Activated CD4-positive, alpha-beta T cell treated with anti-CD3 and anti-CD28 coated beads, Interleukin-2, amount 50 U/mL, for 1 hour (primary cell): ENCODE data around the gene IRAK1.

ENCODE experiments used
- DNase-seq: peaks from one replicate; pipeline ENCODE4 v3.0.0-alpha.2; 2020

Gene IRAK1

GRCh38 chrX:153969904-153970356 is 49.8 kb downstream of the IRAK1 start:
- DNase-seq = no peak

DNA sequence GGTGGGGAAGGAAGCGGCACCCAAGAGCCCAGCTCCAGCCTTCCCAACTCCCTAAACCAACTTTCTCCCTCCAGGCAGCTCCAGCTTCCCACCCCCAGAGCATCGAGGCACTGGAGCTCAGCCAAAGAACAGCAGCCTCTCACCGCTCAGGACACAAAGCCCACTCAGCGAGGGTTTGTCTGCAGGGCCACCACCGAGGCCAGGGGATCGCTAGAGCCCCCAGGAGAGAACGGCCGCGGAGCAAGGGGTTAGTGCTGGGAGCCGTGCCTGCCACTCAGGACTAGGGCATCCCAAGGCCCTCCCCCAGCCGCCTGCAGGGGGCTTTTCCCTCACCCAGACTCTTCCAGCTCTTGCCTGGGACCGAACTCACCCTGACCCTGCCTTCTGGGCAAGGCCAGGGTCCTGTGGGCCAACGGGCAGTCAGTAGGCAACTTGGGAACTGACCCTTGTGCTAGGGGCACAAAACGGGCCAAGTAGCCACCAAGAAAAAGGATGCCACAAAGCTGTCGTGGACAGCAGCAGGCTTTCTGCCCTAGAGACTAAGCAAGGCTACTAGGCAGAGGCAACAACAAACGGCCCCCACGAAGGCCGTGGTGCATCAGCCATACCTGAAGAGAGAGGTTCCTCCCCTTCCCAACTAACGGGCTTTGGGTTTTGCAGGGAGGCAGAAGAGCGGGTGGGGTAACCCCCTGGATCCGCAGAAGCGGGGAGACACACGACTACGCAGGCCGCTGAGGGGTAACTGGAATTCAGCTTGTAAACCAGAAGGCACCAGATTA is 50.4 kb downstream of the IRAK1 start:
- no peak for DNase-seq

DNA sequence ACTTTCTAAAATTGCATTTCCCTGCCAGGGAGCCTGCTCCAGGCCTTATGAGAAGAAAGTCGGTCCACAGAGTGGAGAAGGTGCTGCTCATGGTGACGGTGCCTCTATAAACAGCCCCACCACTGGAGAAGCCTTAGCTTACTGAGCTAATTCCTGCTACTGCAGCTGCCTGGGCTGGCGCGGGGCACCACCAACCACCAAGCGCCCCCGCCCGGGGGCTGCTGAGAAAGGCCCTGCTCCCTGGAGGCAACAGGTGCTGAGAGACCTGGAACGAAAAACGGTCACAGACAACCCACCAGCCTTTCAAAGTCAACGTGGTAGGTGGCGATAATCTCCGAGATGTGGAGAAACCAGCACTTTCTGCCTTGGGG is 51.0 kb downstream of the IRAK1 start:
- peak; percentile 46 for DNase-seq

- DNase-seq = no peak
Observed at GRCh38 chrX:153968255-153968654, 51.4 kb downstream of the IRAK1 start.

- no peak for DNase-seq
Observed at GRCh38 chrX:153967536-153968224, 52.0 kb downstream of the IRAK1 start.

DNA sequence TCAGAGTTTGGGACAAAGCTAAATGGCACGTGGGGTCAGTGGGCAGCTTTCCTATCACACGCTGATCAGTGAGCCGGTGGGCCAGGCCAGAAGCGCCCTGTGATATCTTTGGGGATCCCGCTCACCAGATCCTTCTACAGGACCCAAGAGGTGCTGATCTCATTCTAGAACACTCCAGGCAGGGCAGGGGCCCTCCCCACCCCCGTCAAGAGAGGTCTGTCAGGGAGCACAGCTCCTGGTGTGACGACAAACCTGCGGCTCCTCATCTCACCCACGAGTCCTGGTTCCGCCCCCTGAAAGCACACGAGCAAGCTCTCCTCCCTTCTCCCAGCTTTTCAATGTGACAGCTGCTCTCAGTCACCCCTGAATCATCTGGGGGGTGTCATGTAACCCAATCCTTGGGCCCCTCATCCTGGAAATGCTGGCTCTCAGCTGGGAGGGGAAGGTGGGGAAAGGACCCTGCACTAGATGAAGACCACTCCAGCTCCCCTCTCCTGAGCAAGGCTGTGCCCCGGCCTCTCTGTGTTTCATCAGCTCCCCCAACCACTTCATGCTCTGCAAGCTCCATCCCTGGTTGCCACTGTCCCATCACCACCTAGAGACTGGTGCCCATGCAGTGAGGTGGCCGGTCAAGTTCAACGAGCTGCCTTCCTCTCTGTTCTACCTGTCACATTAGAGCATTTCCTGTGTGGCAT is 52.7 kb downstream of the IRAK1 start:
- DNase-seq = no peak

DNA sequence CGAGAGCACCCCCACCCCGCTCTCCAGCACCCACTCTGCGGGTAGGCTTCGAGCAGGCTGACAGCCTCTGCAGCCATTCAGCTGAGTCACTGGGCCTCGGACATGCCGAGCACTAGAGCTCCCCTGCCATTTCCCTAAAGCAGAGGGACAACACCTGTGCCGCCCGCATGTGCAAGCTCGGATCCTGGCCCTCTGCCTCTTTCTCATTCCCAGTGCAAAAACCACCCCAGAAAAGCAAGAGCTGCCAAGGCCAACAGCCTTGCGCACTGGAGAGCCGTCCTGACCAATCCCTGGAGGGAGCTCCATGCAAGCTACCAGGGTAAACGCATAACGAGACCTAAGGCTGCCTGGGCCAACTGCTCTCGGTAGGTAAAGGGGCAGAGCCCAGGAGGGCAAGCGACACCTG is 53.4 kb downstream of the IRAK1 start:
- no peak for DNase-seq

GRCh38 chrX:153965406-153965805 is 54.3 kb downstream of the IRAK1 start:
- DNase-seq = no peak

- DNase-seq = no peak
Observed at GRCh38 chrX:153964105-153964504, 55.6 kb downstream of the IRAK1 start.

DNA sequence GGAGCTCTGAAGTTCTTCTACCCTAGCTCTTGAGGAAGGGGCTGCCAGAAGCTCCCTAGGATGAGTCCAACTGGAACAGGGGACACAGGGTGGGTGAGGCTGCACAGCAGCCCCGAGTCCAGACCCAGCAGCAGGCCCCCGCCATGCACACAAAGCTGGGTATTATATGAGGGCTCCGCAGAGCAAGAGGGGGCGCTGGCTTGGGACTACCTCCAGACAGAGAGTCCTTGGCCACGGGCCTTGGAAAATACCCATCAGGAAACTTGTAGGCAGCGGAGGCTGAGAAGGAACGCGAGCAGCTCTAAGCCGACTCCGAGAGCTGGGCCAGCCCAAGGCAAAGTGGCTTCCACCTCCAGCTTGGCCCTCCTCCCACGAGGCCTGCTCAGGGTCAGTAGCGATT is 56.2 kb downstream of the IRAK1 start:
- no peak for DNase-seq

- no peak for DNase-seq
Observed at GRCh38 chrX:153961292-153961691, 58.4 kb downstream of the IRAK1 start.

- no peak for DNase-seq
Observed at GRCh38 chrX:153960786-153961185, 58.9 kb downstream of the IRAK1 start.
